HepG2 (cell line): ENCODE data around the gene RABL6. TPM values are rescaled to one million over a fixed set of nuclear protein-coding genes. Genes with fewer than 3 reads are reported as not detected.

Source experiments
- E2F1 ChIP-seq: sonication (generic); formaldehyde crosslinking; IDR thresholded peaks from 2 replicates; pipeline ENCODE4 v1.5.0; 2020; ENCODE audit warnings: missing genetic modification reagents
- GPBP1L1 ChIP-seq: sonication (generic); formaldehyde crosslinking; IDR thresholded peaks from 2 replicates; pipeline ENCODE4 v1.5.0; 2020; ENCODE audit warnings: mild to moderate bottlenecking, missing genetic modification reagents
- HHEX ChIP-seq: IDR thresholded peaks from 2 replicates; pipeline ENCODE4 v1.6.1; 2016; ENCODE audit warnings: control low read depth
- HINFP ChIP-seq: sonication (generic); formaldehyde crosslinking; IDR thresholded peaks from 2 replicates; pipeline ENCODE4 v1.4.0; 2020; ENCODE audit warnings: low read depth, mild to moderate bottlenecking, missing genetic modification reagents
- REPIN1 ChIP-seq: sonication (generic); formaldehyde crosslinking; IDR thresholded peaks from 2 replicates; pipeline ENCODE4 v1.8.0; 2022; ENCODE audit warnings: missing genetic modification reagents, low read depth, mild to moderate bottlenecking, borderline replicate concordance
- ZBTB37 ChIP-seq: sonication (generic); formaldehyde crosslinking; IDR thresholded peaks from 2 replicates; pipeline ENCODE4 v1.4.0; 2020; ENCODE audit warnings: mild to moderate bottlenecking, missing genetic modification reagents
- ZNF281 ChIP-seq: sonication (generic); formaldehyde crosslinking; IDR thresholded peaks from 2 replicates; pipeline ENCODE4 v1.4.0; 2020; ENCODE audit warnings: missing genetic modification reagents, borderline replicate concordance
- ZNF296 ChIP-seq: sonication (generic); formaldehyde crosslinking; conservative IDR thresholded peaks from 2 replicates; pipeline ENCODE4 v1.5.0; 2020; ENCODE audit warnings: mild to moderate bottlenecking, missing genetic modification reagents
- ZNF362 ChIP-seq: sonication (generic); formaldehyde crosslinking; IDR thresholded peaks from 2 replicates; pipeline ENCODE4 v1.4.0; 2020; ENCODE audit warnings: missing genetic modification reagents, mild to moderate bottlenecking, borderline replicate concordance
- ZNF709 ChIP-seq: sonication (generic); formaldehyde crosslinking; IDR thresholded peaks from 2 replicates; pipeline ENCODE4 v1.5.0; 2020; ENCODE audit warnings: mild to moderate bottlenecking, missing genetic modification reagents
- polyA plus RNA-seq, 8 experiments: library from polyadenylated mRNA; depleted of rRNA in 3 of 8; stranded (reverse) in 7 of 8; unstranded in 1 of 8; fragments of >200 nt; fragmentation: Illumina TruSeq in 4 of 8; extraction: Trizol in 4 of 8; gene quantifications; 2 replicates each; pipeline versions ENCODE4 v1.2.1 to v1.2.3, GENCODE V29; 2011 to 2016; ENCODE audit warnings: low read depth in 4 of 8, missing spikeins in 1 of 8, mixed read lengths in 1 of 8; ENCODE audit not compliant: insufficient read depth in 1 of 8
- total RNA-seq, 5 experiments: library from RNA; depleted of rRNA; stranded (reverse); fragments of >200 nt; fragmentation: Illumina TruSeq; extraction: Trizol; gene quantifications; 2 replicates each; pipeline ENCODE4 v1.2.3, GENCODE V29; 2016; ENCODE audit warnings: low read depth in 1 of 5

The RABL6 gene
- total and polyA plus RNA-seq, 2 of the 13 experiments (the other 11 are each of a cell fraction or from before 2014, with no cell fraction given), result 81.5 to 125 TPM

GRCh38 chr9:136791516-136792276, 16.1 kb upstream of the RABL6 start (continued):
- TF ChIP-seq REPIN1 (CRISPR knock-in tag), result no peak
- no peak for TF ChIP-seq ZNF362 (CRISPR knock-in tag)
- TF ChIP-seq GPBP1L1 (CRISPR knock-in tag), result no peak
- 0 out of 2 replicates have a peak, but pooled peaks have one; percentile 48 for TF ChIP-seq ZBTB37 (CRISPR knock-in tag)
- no peak for TF ChIP-seq ZNF281
- no peak for TF ChIP-seq ZNF296
- TF ChIP-seq E2F1 (CRISPR knock-in tag), result no peak
- no peak for TF ChIP-seq HHEX (CRISPR knock-in tag)
- no peak for TF ChIP-seq HINFP (CRISPR knock-in tag)
- TF ChIP-seq ZNF709 (CRISPR knock-in tag), result no peak
